Measurements from ENCODE around the gene PITX2. TPM values are rescaled to one million over a fixed set of nuclear protein-coding genes. Genes with fewer than 3 reads are reported as not detected.

PITX2 gene
- total RNA-seq, 4 donors from 2014 or later: 3.5 to 31.3 (median 18.2) TPM

GRCh38 chr4:110610940-110611831, 11.7 kb downstream of the PITX2 start:
- TF ChIP-seq CTCF (IDR thresholded peaks at IDR 0.05) (no peak), EP300 (IDR thresholded peaks at IDR 0.05) (no peak), POLR2AphosphoS5 (IDR thresholded peaks at IDR 0.05) (no peak), POLR2A (IDR thresholded peaks at IDR 0.05) (no peak)
- Histone ChIP-seq H3K4me1 (peaks cover 0 to 15% (median 0%) of the 10 kb centered on the region in 3 donors), H3K9me3 (no peaks in the 10 kb centered on the region), H3K4me3 (peak overlapping the region in 1 of 2 donors; percentile 36), H3K27ac (no peak overlapping the region), H3K27me3 (peaks cover 70% of the 10 kb centered on the region), H3K36me3 (no peaks in the 10 kb centered on the region)
- WGBS, 2 donors (ENCODE audit: low coverage in 1 of 2): 37 to 71% methylated on average over 8 to 9 of the region's 54 CpGs
- no peak for ATAC-seq

GRCh38 chr4:110610620-110610939, 12.3 kb downstream of the PITX2 start:
- no peak overlapping the region for H3K4me3 ChIP-seq
- H3K27ac ChIP-seq: no peak overlapping the region
- no peak for ATAC-seq
- peaks cover 64% of the 10 kb centered on the region for H3K27me3 ChIP-seq
- WGBS, 2 donors (ENCODE audit: low coverage in 1 of 2): 29% methylated on average over 5 of the region's 20 CpGs; no CpG with 5 or more reads in 1 of the 2 donors
- H3K9me3 ChIP-seq: no peaks in the 10 kb centered on the region
- no peaks in the 10 kb centered on the region for H3K36me3 ChIP-seq
- H3K4me1 ChIP-seq: peaks cover 0 to 9% (median 0%) of the 10 kb centered on the region in 3 donors
- no peak for TF ChIP-seq EP300 (IDR thresholded peaks at IDR 0.05)
- no peak for TF ChIP-seq POLR2AphosphoS5 (IDR thresholded peaks at IDR 0.05)
- no peak for TF ChIP-seq CTCF (IDR thresholded peaks at IDR 0.05)
- no peak for TF ChIP-seq POLR2A (IDR thresholded peaks at IDR 0.05)

GRCh38 chr4:110609044-110609750, 13.7 kb downstream of the PITX2 start:
- Histone ChIP-seq H3K36me3 (no peaks in the 10 kb centered on the region), H3K27me3 (peaks cover 50% of the 10 kb centered on the region), H3K9me3 (no peaks in the 10 kb centered on the region), H3K4me1 (peaks cover 0 to 9% (median 0%) of the 10 kb centered on the region in 3 donors), H3K4me3 (no peak overlapping the region), H3K27ac (no peak overlapping the region)
- TF ChIP-seq POLR2A (IDR thresholded peaks at IDR 0.05) (no peak), POLR2AphosphoS5 (IDR thresholded peaks at IDR 0.05) (no peak)
- WGBS, 2 donors (ENCODE audit: low coverage in 1 of 2): 53 to 59% methylated on average over 6 of the region's 6 CpGs
- ATAC-seq: no peak

- peaks cover 19% of the 10 kb centered on the region for H3K27me3 ChIP-seq
- H3K27ac ChIP-seq: no peak overlapping the region
- no peaks in the 10 kb centered on the region for H3K4me1 ChIP-seq
- H3K9me3 ChIP-seq: no peaks in the 10 kb centered on the region
- H3K36me3 ChIP-seq: no peaks in the 10 kb centered on the region
- 81 to 100% methylated on average over 1 of the region's 1 CpG for WGBS, 2 donors (ENCODE audit: low coverage in 1 of 2)
- H3K4me3 ChIP-seq: no peak overlapping the region
- no peak for ATAC-seq
- no peak for TF ChIP-seq POLR2AphosphoS5 (IDR thresholded peaks at IDR 0.05)
Observed at GRCh38 chr4:110605077-110605476, 17.8 kb downstream of the PITX2 start.

- WGBS, 2 donors (ENCODE audit: low coverage in 1 of 2): 87 to 93% methylated on average over 2 of the region's 2 CpGs
- no peak for ATAC-seq
- H3K36me3 ChIP-seq: no peaks in the 10 kb centered on the region
- H3K27ac ChIP-seq: no peak overlapping the region
- H3K9me3 ChIP-seq: peaks cover 0 to 6% (median 0%) of the 10 kb centered on the region in 3 donors
- TF ChIP-seq EP300 (IDR thresholded peaks at IDR 0.05) (no peak), CTCF (IDR thresholded peaks at IDR 0.05) (no peak), POLR2A (IDR thresholded peaks at IDR 0.05) (no peak), POLR2AphosphoS5 (IDR thresholded peaks at IDR 0.05) (no peak)
- no peaks in the 10 kb centered on the region for H3K4me1 ChIP-seq
- peaks cover 15% of the 10 kb centered on the region for H3K27me3 ChIP-seq
- no peak overlapping the region for H3K4me3 ChIP-seq
Observed at GRCh38 chr4:110602061-110602460, 20.8 kb downstream of the PITX2 start.
